Loucy (cell line): ENCODE results near the gene MSI1.

Experiments
- H2AFZ ChIP-seq: fragments of 200-600 bp; sonication (generic); 2 replicates; pipeline ENCODE4 v1.6.0; 2016; ENCODE audit warnings: antibody characterized with exemption, mild to moderate bottlenecking, low read length, moderate library complexity
- H3F3A ChIP-seq: fragments of 200-600 bp; 2 replicates; pipeline ENCODE4 v1.6.0; 2016; ENCODE audit warnings: antibody characterized with exemption, low read depth, mild to moderate bottlenecking
- H3K27me3 ChIP-seq: fragments of 200-600 bp; sonication (generic); 2 replicates; pipeline ENCODE4 v1.6.1; 2014; ENCODE audit warnings: low read length, mild to moderate bottlenecking; ENCODE audit not compliant: insufficient read depth, poor library complexity, severe bottlenecking
- H3K36me3 ChIP-seq: fragments of 200-600 bp; sonication (generic); 2 replicates; pipeline ENCODE4 v1.6.1; 2016; ENCODE audit warnings: low read length; ENCODE audit not compliant: insufficient read depth
- H3K4me1 ChIP-seq: fragments of 200-600 bp; sonication (generic); 2 replicates; pipeline ENCODE4 v1.5.1; 2014; ENCODE audit warnings: low read length, mild to moderate bottlenecking; ENCODE audit not compliant: insufficient read depth, poor library complexity, severe bottlenecking
- H3K4me2 ChIP-seq: fragments of 200-600 bp; sonication (generic); 2 replicates; pipeline ENCODE4 v1.6.0; 2014; ENCODE audit warnings: antibody characterized with exemption, low read length, low read depth, mild to moderate bottlenecking; ENCODE audit not compliant: poor library complexity, severe bottlenecking
- H3K4me3 ChIP-seq: fragments of 200-600 bp; sonication (generic); 2 replicates; pipeline ENCODE4 v1.5.1; 2014; ENCODE audit warnings: low read length, mild to moderate bottlenecking, mixed read lengths; ENCODE audit not compliant: poor library complexity, severe bottlenecking
- H3K79me2 ChIP-seq: fragments of 200-600 bp; sonication (generic); 2 replicates; pipeline ENCODE4 v1.6.1; 2014; ENCODE audit warnings: low read length; ENCODE audit not compliant: insufficient read depth
- H3K9ac ChIP-seq: fragments of 200-600 bp; sonication (generic); 2 replicates; pipeline ENCODE4 v1.6.0; 2014; ENCODE audit warnings: mild to moderate bottlenecking, low read depth, low read length, moderate library complexity; ENCODE audit not compliant: poor library complexity, severe bottlenecking
- H3K9me2 ChIP-seq: fragments of 200-600 bp; sonication (generic); replicated peaks from 2 replicates; pipeline ENCODE4 v1.6.1; 2016; ENCODE audit warnings: low read depth, low read length, mixed read lengths
- H3K9me3 ChIP-seq: fragments of 200-600 bp; sonication (generic); 2 replicates; pipeline ENCODE4 v1.6.1; 2014; ENCODE audit warnings: mild to moderate bottlenecking, antibody characterized with exemption, low read length, low read depth; ENCODE audit not compliant: insufficient read depth
- H4K20me1 ChIP-seq: fragments of 200-600 bp; sonication (generic); 2 replicates; pipeline ENCODE4 v1.6.0; 2014; ENCODE audit warnings: antibody characterized with exemption, low read length, mild to moderate bottlenecking; ENCODE audit not compliant: insufficient read depth, poor library complexity, severe bottlenecking
- EZH2phosphoT487 ChIP-seq: fragments of 200-600 bp; IDR thresholded peaks from 2 replicates; pipeline ENCODE4 v1.6.1; 2018; ENCODE audit warnings: antibody characterized with exemption, mild to moderate bottlenecking, moderate library complexity, borderline replicate concordance
- TF ChIP-seq, protein P1 (sequence below): fragments of 200-600 bp; sonication (generic); conservative IDR thresholded peaks from 2 replicates; pipeline ENCODE4 v1.5.1; 2014; ENCODE audit warnings: mild to moderate bottlenecking, antibody characterized with exemption, low read length

The MSI1 gene

DNA sequence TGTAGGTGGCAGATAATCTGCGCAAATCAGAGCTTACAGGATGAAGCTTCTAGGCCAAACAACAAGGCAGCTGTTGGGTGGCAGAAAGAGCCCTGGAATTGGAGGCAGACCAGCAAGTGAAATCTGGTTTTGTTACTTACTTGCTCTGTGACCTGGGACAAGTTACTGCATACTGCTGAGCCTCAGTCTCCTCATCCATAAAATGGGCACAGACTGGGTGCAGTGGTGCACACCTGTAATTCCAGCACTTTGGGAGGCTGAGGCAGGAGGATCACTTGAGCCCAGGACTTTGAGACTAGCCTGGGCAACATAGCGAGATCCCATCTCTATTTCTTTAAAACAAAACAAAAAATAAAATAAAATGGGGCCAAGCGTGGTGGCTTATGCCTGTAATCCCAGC, 37.6 kb upstream of the MSI1 start:
- Histone ChIP-seq H3K4me1 (no peaks in the 10 kb centered on the region), H3K79me2 (no peaks in the 10 kb centered on the region), H4K20me1 (no peaks in the 10 kb centered on the region), H3K9me3 (no peaks in the 10 kb centered on the region), H3K9me2 (no peaks in the 10 kb centered on the region), H2AFZ (no peak overlapping the region), H3K27me3 (no peaks in the 10 kb centered on the region), H3K9ac (no peak overlapping the region), H3K4me2 (no peak overlapping the region), H3K36me3 (no peaks in the 10 kb centered on the region), H3K4me3 (no peak overlapping the region), H3F3A (no peaks in the 10 kb centered on the region)
- no peak for TF ChIP-seq EZH2phosphoT487
- TF ChIP-seq, protein P1, sequence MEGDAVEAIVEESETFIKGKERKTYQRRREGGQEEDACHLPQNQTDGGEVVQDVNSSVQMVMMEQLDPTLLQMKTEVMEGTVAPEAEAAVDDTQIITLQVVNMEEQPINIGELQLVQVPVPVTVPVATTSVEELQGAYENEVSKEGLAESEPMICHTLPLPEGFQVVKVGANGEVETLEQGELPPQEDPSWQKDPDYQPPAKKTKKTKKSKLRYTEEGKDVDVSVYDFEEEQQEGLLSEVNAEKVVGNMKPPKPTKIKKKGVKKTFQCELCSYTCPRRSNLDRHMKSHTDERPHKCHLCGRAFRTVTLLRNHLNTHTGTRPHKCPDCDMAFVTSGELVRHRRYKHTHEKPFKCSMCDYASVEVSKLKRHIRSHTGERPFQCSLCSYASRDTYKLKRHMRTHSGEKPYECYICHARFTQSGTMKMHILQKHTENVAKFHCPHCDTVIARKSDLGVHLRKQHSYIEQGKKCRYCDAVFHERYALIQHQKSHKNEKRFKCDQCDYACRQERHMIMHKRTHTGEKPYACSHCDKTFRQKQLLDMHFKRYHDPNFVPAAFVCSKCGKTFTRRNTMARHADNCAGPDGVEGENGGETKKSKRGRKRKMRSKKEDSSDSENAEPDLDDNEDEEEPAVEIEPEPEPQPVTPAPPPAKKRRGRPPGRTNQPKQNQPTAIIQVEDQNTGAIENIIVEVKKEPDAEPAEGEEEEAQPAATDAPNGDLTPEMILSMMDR, result no peak

DNA sequence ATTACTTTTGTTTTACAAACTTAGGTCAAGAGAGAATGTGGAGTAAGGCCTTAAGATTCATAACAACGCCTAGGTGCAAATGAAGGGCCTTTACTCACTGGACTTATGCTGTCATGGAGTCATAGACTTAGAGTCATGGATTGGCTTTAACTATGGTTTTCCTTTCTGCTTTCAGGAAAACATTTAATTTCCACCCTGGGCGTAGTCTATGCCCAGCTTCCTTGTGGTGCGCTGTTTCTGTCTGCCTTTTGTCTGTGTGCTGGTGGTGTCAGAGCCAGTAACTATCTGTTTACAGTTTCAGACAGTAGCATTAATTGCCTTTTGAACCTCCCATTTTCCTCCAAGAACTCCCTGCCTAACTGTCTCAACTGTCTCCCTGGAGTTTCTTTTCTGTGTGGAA, 37.1 kb upstream of the MSI1 start:
- H3K4me2 ChIP-seq, result no peak overlapping the region
- H3K36me3 ChIP-seq, result no peaks in the 10 kb centered on the region
- H3K9ac ChIP-seq, result no peak overlapping the region
- no peaks in the 10 kb centered on the region for H3K27me3 ChIP-seq
- no peaks in the 10 kb centered on the region for H3K9me2 ChIP-seq
- no peaks in the 10 kb centered on the region for H3F3A ChIP-seq
- H4K20me1 ChIP-seq, result no peaks in the 10 kb centered on the region
- no peaks in the 10 kb centered on the region for H3K79me2 ChIP-seq
- H3K4me1 ChIP-seq, result no peaks in the 10 kb centered on the region
- no peaks in the 10 kb centered on the region for H3K9me3 ChIP-seq
- TF ChIP-seq, protein P1, result no peak
- no peak for TF ChIP-seq EZH2phosphoT487
- H2AFZ ChIP-seq, result no peak overlapping the region
- H3K4me3 ChIP-seq, result no peak overlapping the region

DNA sequence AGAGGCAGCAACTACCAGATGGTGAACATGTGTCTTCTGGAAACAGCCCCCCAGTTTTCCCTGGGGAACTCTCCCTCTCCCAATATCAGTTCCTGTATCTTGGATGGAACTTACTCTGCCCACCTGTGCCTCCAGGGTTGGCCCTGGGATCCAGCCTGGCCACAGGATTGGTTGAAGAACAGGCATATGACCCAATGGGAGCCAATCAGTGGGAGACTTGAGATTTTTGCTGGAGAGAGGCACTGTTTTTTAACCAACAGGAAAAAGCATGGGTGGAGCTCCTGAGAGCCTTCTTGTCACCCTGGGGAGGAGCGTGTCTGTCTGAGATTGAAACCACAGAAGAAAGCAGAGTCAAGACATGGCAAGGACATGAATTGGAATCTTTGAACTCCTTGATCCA, 35.3 kb upstream of the MSI1 start:
- Histone ChIP-seq H4K20me1 (no peaks in the 10 kb centered on the region), H3K4me1 (no peaks in the 10 kb centered on the region), H3K27me3 (no peaks in the 10 kb centered on the region), H3F3A (no peaks in the 10 kb centered on the region), H3K4me3 (no peak overlapping the region), H3K36me3 (no peaks in the 10 kb centered on the region), H3K79me2 (no peaks in the 10 kb centered on the region), H3K4me2 (no peak overlapping the region), H2AFZ (no peak overlapping the region), H3K9me2 (no peaks in the 10 kb centered on the region), H3K9me3 (no peaks in the 10 kb centered on the region), H3K9ac (no peak overlapping the region)
- TF ChIP-seq, protein P1, result no peak
- TF ChIP-seq EZH2phosphoT487, result no peak
